Esophagus mucosa (tissue), 1 donor: Measurements from ENCODE around the gene MAMDC4. TPM values are rescaled to one million over a fixed set of nuclear protein-coding genes. Genes with fewer than 3 reads are reported as not detected.

ENCODE experiments used
- ATAC-seq: fragments of 200-7000 bp; cut with Tn5 transposase; one replicate; pipeline ENCODE4 v1.9.1; 2020
- total RNA-seq: library from RNA; stranded (reverse); gene quantifications from one replicate; pipeline ENCODE4 v1.2.4, GENCODE V29; 2023
- donor health status: DM: yes; HTN: yes; CAD: no.

Gene MAMDC4
- total RNA-seq, 1 donor from 2014 or later = 1.3 TPM

DNA sequence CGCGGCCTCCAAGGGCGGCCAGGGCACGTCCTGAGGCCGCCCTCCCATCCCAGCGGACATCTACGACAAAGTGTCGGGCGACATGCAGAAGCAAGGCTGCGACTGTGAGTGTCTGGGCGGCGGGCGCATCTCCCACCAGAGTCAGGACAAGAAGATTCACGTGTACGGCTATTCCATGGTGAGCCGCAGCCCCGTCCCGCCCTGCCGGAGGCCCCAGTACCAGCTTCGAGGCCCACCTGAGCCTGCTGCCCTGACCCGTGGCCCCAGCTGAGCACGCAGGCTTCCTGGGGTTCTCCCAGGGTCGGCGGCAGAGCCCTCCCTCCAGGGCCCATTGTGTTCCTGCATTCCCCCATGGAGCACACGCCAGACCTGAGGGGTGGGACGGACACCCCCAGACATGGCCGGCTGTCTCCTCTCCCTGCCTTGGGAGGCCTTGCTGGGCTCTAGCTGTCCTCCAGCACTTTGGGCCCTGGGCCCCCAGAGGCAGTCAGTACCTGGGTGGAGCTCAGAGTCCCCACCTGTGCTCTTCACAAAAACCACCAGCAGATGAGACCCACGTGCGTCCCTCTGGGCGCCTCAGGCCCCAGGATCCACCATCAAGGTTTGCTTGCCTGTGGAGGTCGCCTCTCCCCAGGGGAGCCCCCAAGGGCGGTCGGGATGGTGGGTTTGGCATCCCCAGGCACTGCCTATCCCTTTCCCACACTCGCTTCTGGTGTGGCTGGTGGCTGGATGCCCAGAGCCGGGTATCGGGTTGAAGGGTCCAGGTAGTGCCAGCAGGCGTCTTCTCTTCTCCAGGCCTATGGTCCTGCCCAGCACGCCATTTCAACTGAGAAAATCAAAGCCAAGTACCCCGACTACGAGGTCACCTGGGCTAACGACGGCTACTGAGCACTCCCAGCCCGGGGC, 1.9 kb upstream of the MAMDC4 start:
- no peak for ATAC-seq

DNA sequence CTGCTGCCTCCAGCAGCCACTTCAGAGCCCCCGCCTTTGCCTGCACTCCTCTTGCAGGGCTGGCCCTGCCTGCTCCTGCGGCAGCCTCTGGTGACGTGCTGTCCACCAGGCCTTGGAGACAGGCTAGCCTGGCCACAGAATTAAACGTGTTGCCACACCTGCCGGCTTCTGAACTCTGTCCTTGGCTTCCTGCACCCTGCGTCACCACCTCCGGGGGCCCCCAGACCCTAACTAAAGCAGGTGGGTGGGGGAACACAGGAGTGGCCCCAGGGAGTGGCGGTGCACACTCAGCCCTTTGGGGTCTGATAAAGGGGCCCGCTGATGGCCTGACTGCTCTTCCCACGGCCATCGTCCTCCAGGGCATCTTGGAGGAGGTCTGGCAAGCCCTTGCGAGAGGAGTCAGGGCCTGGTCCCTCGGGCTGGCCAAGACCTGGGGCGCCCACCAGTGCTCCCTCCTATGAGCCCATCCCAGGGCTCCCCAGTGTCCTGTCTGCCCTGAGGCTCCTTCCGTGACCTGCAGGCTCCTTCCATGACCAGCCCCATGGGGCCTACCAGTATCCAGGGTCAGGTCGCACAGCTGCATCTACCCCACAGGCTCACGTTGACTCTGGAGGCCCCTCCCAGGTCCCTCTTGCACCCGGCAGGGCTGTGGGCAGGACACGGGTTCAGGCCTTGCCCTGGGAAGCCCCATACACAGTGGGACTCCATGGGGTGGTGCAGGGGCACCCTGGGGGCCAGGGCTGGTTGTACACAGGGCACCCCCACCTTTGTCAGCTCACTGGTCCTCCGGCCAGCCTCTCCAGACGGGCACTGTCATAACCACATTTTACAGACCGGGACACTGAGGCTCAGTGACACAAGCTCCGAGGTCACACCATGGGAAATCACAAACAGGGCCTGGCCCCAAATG, 1.0 kb upstream of the MAMDC4 start:
- no peak for ATAC-seq

DNA sequence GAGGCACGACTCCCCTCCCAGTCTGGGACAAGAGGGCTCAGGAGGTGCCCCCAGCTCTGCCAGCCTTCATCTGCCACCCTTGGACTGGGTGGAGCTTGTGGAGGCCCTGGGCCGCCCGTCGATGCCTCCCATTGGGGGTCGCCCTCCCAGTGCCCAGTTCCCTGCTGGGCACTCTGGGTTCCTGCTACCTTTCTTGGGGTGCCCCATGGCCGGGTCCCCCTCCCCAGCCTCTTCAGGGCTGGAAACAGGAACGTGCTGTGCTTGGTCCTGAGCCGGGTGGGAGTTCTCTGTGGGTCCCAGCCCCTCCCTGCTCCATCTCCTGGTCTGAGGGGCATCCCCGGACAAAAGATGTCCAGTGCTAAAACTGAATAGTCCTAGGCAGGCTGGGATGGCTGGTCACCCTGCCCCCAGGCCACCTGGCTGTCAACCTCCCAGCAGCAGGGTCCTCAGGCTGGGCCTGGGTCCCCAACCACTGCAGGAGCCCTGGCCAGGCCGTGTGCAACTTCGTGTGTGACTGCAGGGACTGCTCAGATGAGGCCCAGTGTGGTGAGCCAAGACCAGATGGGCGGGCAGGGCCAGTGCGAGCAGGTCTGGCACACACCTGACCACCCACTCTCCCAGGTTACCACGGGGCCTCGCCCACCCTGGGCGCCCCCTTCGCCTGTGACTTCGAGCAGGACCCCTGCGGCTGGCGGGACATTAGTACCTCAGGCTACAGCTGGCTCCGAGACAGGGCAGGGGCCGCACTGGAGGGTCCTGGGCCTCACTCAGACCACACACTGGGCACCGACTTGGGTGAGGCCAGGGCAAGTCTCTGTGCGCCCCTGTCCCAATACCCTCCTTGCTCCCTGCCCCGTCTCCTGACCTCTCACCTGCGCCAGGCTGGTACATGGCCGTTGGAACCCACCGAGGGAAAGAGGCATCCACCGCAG, 784 bp downstream of the MAMDC4 start:
- ATAC-seq = no peak

DNA sequence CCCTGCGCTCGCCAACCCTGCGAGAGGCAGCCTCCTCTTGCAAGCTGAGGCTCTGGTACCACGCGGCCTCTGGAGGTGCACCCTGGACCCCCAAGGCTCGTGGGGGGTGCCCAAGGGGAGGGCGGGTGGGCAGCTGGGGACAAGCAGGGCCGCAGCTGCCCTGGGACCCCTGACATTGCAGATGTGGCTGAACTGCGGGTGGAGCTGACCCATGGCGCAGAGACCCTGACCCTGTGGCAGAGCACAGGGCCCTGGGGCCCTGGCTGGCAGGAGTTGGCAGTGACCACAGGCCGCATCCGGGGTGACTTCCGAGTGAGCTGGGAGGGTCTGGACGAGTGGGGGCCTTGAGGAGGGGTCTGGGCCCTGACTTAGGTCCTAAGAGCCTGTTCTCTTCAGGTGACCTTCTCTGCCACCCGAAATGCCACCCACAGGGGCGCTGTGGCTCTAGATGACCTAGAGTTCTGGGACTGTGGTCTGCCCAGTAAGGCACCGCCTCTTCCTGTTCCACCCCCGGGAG, 1.5 kb downstream of the MAMDC4 start:
- ATAC-seq = no peak

DNA sequence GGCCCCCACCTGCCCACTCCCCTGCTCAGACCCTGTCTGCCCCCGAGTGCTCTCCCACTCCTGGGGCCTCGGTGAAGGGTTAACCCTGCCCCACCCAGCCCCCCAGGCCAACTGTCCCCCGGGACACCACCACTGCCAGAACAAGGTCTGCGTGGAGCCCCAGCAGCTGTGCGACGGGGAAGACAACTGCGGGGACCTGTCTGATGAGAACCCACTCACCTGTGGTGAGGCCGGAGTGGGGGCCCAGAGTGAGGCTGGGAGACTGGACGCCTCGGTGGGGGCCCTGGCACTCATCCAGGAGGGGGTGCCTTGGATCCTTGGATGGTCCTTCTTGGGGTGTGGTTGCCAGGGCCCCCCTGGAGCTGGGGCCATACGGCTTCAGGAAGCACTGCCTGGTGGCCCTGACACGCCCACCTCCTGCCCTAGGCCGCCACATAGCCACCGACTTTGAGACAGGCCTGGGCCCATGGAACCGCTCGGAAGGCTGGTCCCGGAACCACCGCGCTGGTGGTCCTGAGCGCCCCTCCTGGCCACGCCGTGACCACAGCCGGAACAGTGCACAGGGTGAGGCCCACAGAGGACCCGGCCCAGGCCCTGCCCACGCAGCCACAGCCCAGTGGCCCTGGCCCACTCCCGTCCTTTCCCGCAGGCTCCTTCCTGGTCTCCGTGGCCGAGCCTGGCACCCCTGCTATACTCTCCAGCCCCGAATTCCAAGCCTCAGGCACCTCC, 2.1 kb downstream of the MAMDC4 start:
- no peak for ATAC-seq

DNA sequence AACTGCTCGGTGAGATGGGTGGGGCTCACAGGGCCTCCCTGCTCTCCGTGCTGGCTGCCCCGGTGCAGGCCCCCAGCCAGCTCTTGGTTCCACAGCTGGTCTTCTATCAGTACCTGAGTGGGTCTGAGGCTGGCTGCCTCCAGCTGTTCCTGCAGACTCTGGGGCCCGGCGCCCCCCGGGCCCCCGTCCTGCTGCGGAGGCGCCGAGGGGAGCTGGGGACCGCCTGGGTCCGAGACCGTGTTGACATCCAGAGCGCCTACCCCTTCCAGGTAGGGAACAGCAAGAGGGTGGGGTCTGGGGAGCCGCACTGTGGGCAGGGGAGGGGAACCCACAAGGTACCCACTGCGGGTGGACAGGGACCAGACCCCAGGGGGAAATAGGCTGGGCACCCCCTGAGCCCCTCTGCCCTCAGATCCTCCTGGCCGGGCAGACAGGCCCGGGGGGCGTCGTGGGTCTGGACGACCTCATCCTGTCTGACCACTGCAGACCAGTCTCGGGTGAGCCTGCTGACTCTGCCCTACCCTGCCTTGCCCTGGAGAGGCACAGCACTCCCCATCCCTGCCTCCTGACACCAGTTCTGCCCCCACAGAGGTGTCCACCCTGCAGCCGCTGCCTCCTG, 2.8 kb downstream of the MAMDC4 start:
- ATAC-seq = no peak

DNA sequence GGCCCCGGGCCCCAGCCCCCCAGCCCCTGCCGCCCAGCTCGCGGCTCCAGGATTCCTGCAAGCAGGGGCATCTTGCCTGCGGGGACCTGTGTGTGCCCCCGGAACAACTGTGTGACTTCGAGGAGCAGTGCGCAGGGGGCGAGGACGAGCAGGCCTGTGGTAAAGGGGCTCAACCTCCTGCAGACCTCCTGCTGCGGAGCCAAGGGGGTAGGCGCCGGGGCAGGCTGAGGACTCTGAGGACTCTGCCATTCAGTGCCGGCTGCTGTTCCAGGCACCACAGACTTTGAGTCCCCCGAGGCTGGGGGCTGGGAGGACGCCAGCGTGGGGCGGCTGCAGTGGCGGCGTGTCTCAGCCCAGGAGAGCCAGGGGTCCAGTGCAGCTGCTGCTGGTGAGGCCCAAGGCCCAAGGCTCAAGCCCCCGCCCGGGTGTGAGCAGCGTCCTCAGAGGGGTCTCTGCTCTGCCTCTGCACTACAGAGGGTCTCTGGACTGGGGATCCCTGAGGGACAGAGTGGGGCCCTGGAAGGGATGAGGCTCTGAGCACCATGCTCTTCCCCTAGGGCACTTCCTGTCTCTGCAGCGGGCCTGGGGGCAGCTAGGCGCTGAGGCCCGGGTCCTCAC, 3.4 kb downstream of the MAMDC4 start:
- ATAC-seq = no peak

DNA sequence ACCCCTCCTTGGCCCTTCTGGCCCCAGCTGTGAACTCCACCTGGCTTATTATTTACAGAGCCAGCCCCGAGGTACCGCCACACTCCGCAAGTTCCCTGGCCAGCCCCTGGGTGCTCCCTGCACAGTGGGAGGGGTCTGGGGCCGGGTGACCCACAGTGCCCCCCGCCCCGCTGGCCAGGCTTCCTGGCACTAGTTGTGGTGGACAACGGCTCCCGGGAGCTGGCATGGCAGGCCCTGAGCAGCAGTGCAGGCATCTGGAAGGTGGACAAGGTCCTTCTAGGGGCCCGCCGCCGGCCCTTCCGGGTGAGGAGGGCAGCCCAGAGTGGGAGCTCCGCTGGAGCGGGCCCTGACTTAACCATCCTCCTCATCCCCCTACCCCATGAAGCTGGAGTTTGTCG, 3.9 kb downstream of the MAMDC4 start:
- no peak for ATAC-seq

DNA sequence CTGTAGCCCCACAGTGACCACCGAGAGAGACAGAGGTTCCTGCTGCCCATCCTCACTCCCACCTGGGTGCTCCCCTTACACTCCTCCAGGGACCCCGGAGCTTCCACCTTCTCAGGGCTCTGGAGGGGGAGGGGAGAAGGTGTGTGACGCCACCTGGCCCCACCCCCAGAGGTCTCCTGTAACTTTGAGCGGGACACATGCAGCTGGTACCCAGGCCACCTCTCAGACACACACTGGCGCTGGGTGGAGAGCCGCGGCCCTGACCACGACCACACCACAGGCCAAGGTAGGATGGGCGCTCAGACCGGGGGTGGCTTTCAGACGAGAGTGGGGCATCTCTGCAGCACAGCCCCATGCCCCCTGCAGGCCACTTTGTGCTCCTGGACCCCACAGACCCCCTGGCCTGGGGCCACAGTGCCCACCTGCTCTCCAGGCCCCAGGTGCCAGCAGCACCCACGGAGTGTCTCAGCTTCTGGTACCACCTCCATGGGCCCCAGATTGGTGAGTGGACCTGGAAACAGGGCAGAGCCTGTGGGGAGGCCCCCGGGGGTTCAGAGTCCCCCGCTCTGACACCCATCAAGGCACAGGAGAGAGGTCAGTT, 4.5 kb downstream of the MAMDC4 start:
- no peak for ATAC-seq

DNA sequence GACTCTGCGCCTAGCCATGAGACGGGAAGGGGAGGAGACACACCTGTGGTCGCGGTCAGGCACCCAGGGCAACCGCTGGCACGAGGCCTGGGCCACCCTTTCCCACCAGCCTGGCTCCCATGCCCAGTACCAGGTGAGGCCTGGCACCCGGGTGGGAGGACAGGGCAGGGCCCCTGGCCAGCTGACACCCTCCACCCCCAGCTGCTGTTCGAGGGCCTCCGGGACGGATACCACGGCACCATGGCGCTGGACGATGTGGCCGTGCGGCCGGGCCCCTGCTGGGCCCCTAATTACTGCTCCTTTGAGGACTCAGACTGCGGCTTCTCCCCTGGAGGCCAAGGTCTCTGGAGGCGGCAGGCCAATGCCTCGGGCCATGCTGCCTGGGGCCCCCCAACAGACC, 5.0 kb downstream of the MAMDC4 start:
- ATAC-seq = no peak

DNA sequence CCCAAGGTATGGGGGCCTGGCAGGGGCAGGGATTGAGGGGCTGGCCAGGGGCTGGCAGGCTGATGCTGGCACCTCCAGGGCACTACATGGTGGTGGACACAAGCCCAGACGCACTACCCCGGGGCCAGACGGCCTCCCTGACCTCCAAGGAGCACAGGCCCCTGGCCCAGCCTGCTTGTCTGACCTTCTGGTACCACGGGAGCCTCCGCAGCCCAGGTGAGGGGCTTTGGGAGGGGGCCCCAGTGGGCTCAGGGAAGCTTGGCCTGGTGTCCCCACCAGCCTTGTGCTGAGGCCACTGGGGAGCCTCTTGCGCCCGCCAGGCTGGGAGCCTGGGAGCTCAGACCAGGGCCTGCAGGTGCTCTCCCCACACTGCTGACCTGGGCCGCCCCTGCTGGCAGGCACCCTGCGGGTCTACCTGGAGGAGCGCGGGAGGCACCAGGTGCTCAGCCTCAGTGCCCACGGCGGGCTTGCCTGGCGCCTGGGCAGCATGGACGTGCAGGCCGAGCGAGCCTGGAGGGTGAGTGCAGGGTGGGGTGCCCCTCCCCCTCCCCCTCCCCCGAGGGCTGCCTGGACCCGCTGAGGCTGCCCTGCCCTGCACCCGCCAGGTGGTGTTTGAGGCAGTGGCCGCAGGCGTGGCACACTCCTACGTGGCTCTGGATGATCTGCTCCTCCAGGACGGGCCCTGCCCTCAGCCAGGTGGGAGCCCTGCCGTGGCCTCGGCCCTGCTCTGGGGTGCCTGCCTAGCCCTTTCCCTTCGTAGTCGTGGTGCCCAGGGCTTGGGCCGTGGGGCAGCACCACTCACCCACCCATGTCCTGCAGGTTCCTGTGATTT, 5.7 kb downstream of the MAMDC4 start:
- peak; percentile 45 for ATAC-seq

DNA sequence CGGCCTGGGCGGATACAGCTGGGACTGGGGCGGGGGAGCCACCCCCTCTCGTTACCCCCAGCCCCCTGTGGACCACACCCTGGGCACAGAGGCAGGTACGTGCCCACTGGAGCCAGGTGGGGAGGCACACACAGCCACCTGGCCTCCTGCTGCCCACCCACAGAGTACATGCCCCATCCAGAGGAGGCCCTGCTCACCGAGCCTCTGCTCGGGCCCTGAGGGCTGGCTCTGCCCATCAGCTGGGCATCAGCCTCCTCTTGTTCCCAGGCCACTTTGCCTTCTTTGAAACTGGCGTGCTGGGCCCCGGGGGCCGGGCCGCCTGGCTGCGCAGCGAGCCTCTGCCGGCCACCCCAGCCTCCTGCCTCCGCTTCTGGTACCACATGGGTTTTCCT, 6.3 kb downstream of the MAMDC4 start:
- peak; percentile 1 for ATAC-seq

DNA sequence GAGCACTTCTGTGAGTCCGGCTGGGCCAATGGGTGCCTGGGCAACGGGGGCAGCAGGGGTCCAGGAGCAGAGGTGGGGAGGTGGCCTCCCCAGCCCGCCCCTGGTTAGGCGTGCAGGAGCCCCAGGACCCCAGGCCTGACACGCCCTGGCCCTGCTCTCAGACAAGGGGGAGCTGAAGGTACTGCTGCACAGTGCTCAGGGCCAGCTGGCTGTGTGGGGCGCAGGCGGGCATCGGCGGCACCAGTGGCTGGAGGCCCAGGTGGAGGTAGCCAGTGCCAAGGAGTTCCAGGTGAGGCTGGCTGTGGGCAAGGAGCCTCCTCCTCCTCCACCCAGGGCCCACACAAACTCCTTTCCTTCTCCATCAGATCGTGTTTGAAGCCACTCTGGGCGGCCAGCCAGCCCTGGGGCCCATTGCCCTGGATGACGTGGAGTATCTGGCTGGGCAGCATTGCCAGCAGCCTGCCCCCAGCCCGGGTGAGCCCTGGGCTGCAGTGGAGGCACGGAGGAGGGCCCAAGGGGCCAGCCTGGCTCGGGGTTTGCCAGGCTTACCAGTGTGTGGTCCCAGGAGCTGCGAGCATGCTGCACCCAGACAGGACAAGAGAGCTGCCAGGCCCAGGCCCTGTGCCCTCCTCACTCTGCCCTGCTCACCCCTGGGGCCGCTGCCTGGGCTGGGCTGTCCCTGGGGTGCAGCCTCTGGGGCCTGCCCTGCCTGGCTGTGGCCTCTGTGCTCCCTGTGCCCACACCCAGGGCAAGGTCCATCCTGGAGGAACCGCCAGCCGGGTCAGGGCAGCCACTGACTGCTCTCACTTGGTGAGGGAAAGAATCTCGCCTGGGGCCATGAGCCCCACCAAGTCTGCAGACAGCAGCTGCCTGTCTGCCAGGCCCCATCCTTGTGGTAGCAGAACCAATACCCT, 7.0 kb downstream of the MAMDC4 start:
- ATAC-seq = peak; percentile 26

DNA sequence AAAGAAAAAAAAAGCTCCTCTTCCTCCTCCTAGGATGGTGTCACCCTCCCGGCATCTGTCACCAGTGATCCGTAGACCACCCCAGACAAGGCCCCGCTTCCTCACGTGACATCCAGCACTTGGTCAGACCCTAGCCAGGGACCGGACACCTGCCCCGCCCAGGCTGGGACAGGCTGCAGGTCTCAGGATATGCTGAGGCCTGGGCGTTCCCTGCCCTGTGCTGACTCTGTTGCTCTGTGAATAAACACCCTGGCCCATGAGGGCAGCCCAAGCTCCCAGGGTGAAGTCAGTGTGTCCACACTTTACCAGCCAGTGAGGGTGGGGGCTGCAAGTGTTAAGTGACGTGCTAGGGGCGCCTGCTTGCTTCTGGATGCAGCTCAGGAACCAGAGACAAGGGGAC, 8.4 kb downstream of the MAMDC4 start:
- ATAC-seq = no peak

DNA sequence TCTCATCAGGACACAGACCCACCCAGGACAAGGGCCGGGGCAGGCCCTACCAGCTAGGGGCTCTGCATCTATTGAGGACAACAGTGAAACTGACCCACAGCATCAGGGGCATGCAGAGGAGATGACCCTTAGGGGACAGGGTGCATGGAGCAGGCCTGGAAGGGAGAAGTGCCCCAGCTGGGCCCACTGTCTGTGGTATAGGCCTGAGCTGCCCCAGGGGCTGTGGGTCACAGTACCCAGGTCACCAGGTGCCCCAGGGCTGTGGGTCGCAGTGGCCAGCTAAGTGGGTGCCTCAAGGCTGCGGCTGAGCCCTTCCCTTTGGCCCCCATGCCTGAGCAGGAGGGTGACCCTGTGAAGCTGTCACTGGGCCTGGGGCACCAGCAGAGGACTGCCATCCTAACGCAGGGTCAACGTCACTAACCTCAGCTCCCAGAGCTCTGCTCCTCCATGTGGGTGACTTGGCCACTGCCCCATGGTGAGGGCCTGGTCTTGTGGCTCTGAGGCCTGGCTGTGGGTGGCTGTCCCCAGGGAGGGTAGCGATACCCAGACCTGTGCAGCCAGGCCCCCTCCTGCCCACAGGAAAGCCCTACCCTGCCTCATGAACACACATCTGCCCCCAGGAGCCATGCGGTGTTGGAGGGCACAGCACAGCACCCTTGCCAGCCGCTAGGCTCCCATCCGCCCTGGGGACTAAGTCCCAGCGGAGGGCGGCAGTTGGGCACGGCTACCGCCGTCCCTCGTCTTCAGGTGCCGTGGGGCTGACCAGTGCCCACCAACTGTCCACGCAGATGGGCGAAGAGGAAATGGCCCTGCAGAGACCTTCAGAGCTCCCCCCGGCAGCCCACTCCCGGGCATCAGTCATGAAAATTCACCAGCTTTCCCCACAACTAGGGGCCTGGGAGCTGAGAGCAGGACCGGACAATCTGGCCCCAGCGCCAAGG, 9.1 kb downstream of the MAMDC4 start:
- ATAC-seq = no peak

DNA sequence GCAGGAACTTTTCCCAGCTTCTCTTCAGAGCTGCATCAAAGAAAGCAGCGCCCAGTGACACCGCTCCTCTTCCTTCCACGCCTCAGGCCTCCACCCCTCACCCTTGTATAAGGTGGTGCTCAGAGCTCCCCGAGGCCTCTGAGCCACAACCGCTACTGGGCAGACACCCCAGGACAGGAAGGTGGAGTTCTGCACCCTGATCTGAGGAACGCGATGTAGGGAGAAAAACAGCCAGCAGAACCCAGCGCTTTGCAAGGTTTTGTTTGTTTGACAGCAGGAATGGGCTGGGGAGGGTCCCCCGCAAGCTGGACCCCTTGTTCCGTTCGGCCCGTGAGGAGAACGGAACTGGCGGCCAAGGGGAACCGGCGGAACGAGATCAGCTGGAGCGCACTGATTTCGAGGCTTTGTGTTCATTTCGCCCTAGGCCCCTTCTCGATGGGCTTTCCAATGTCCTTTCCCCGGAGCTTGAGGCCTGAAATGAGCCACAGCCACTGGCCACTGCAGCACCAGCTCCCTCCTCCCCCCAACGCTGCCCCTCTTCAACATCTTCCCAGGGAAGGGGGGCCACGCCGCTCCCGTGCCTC, 9.8 kb downstream of the MAMDC4 start:
- ATAC-seq = no peak
